ENCODE measurements around the gene CTAG1A.
"Not testable (repeated sequence)": the region's sequence is repeated elsewhere in the genome, so short reads cannot be mapped to it uniquely, and the experiment has no call there.

CTAG1A gene

DNA sequence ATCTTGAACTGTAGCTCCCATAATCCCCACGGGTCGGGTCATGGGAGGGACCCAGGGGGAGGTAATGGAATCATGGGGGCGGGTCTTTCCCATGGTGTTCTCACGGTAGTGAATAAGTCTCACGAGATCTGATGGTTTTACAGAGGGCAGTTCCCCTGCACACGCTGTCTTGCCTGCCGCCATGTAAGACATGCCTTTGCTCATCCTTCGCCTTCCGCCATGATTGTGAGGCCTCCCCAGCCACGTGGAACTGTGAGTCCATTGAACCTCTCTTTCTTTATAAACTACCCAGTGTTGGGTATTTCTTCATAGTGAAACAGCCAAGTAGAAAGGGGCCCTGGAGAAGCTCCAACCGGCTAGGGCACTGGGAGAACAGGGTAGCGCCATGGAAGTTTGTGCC lies 12.3 kb downstream of the CTAG1A start:
- Mint-ChIP-seq H3K27ac (no peak overlapping the region), H3K36me3 (no peaks in the 10 kb centered on the region), H3K4me1 (ENCODE audit: low read depth) (peaks cover 8% of the 10 kb centered on the region), H3K4me3 (no peak overlapping the region), H3K9me3 (ENCODE audit: low read depth) (no peaks in the 10 kb centered on the region), H3K27me3 (no peaks in the 10 kb centered on the region)

DNA sequence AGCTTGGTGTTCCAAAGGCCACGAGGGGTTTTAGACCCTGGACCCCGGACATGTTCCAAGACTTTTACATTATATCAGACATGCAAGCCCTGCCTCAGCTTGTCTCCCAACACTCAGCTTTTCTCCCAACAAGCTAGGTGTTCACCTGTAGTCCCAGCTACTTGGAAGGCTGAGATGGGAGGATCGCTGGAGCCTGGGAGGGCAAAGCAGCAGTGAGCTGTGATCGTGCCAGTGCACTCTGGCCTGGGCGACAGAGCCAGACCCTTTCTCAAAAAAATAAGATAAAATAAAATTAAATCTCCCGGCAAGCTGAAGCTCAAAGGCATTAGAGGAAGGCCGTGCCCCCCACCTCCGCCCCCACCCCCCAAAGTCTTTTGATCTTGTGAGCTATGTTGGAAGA lies 13.7 kb downstream of the CTAG1A start:
- H3K4me1 Mint-ChIP-seq (ENCODE audit: low read depth) = peaks cover 8% of the 10 kb centered on the region
- H3K27me3 Mint-ChIP-seq = no peaks in the 10 kb centered on the region
- no peak overlapping the region for H3K4me3 Mint-ChIP-seq
- no peaks in the 10 kb centered on the region for H3K36me3 Mint-ChIP-seq
- no peak overlapping the region for H3K27ac Mint-ChIP-seq
- no peaks in the 10 kb centered on the region for H3K9me3 Mint-ChIP-seq (ENCODE audit: low read depth)

DNA sequence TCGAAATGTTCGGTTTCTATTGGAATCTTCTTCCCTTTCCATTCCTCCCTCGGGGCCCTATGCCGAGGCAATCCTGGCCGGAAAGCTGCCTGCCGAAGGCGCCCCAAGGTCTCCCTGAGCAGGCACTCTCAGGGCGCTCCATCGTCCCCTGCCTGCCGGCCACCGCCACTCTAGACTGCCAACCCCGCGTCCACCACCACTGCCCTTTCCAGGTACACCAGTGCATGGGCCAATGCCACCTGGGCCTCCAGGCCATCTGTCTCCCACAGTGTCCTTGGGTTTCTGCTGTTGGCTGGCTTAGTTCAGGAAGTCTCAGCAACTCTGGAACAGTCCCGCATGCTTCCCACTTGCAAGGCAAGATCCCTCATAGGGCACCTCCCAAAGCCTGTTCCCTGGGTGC lies 14.6 kb downstream of the CTAG1A start:
- H3K9me3 Mint-ChIP-seq (ENCODE audit: low read depth) = no peaks in the 10 kb centered on the region
- H3K4me1 Mint-ChIP-seq (ENCODE audit: low read depth) = peaks cover 8% of the 10 kb centered on the region
- H3K36me3 Mint-ChIP-seq = no peaks in the 10 kb centered on the region
- H3K4me3 Mint-ChIP-seq = no peak overlapping the region
- H3K27ac Mint-ChIP-seq = no peak overlapping the region
- no peaks in the 10 kb centered on the region for H3K27me3 Mint-ChIP-seq

DNA sequence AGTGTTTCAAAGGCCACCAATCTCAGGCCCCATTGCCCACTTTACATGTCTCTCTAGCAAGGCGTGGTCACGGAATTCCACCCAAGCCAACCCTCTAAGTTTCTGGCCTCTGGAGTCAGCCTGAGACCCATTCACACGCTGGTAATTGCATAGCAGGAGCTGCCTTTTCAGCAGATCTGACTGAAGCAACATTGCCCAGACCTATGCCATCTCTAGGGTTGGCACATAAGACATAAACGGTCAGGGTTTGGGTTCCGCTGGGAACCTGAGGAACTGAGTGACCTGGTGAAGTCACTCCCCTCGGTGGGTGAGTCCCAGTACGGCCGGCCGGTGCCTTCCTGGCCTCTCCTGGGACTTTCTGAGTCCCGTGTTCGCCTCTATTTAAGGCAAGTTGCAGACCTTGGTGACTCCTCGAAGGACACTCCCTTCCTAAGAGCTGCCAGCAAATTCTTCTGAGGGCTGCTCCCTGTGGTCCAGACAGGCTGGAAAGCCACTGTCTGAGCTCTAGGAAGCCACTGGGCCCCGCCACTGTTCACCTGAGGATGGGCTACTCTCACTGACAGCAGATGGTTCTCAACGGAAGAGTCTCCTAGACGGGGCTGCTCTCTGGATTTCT lies 15.9 kb downstream of the CTAG1A start:
- H3K27ac Mint-ChIP-seq = no peak overlapping the region
- H3K36me3 Mint-ChIP-seq = no peaks in the 10 kb centered on the region
- no peak overlapping the region for H3K4me3 Mint-ChIP-seq
- no peaks in the 10 kb centered on the region for H3K9me3 Mint-ChIP-seq (ENCODE audit: low read depth)
- peaks cover 7% of the 10 kb centered on the region for H3K4me1 Mint-ChIP-seq (ENCODE audit: low read depth)
- H3K27me3 Mint-ChIP-seq = no peaks in the 10 kb centered on the region

DNA sequence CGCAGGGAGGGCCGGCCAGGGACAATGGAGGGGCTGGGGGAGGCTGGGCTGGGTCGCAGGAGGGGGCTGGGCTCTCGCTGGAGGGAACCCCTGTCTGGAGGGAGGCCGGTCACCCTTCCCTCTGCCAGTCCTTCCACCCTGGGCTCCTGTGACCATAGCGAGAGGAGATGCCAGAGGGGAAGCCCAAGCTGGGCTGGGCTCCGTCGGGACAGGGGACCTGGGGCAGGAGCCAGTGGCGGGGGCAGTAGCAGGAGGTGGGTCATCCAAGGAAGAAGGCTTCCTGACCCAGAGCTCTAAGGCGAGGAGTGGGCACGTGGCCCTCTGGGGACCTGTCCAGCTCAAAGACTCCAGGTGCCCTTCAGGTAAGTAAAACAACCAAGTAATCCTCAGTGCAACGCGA lies 17.3 kb downstream of the CTAG1A start:
- Mint-ChIP-seq H3K9me3 (ENCODE audit: low read depth) (no peaks in the 10 kb centered on the region), H3K4me1 (ENCODE audit: low read depth) (peaks cover 10% of the 10 kb centered on the region), H3K36me3 (no peaks in the 10 kb centered on the region), H3K27ac (no peak overlapping the region), H3K4me3 (no peak overlapping the region), H3K27me3 (no peaks in the 10 kb centered on the region)

DNA sequence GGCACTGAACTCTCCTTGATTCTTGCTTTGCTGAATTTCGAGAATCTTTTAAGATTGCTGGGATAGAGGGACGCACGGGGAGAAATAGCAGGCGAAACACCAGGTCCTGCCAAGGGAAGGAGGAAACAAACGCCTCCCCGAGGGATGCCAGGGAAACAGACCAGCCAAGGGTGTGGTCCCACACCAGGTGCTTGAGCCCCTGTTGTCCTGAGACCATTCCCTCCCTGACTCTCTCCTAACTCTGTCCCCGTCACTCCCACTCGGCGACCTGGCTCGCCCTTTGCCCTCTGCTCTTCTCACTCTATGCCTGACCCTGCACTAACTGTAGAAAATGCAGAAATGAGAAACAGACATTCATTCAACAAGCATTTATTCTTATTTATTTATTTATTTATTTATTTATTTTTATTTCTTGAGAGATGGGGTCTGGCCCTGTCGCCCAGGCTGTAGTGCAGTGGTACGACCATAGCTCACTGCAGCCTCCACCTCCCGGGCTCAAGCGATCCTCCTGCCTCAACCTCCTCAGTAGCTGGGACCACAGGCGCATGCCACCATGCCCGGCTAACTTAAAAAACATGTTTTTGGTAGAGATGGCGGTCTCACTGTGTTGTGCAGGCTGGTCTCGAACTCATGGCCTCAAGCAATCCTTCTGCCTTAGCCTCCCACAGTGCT lies 18.0 kb downstream of the CTAG1A start:
- Mint-ChIP-seq H3K4me1 (ENCODE audit: low read depth) (peaks cover 10% of the 10 kb centered on the region), H3K36me3 (no peaks in the 10 kb centered on the region), H3K9me3 (ENCODE audit: low read depth) (no peaks in the 10 kb centered on the region), H3K27me3 (no peaks in the 10 kb centered on the region), H3K4me3 (no peak overlapping the region), H3K27ac (no peak overlapping the region)

DNA sequence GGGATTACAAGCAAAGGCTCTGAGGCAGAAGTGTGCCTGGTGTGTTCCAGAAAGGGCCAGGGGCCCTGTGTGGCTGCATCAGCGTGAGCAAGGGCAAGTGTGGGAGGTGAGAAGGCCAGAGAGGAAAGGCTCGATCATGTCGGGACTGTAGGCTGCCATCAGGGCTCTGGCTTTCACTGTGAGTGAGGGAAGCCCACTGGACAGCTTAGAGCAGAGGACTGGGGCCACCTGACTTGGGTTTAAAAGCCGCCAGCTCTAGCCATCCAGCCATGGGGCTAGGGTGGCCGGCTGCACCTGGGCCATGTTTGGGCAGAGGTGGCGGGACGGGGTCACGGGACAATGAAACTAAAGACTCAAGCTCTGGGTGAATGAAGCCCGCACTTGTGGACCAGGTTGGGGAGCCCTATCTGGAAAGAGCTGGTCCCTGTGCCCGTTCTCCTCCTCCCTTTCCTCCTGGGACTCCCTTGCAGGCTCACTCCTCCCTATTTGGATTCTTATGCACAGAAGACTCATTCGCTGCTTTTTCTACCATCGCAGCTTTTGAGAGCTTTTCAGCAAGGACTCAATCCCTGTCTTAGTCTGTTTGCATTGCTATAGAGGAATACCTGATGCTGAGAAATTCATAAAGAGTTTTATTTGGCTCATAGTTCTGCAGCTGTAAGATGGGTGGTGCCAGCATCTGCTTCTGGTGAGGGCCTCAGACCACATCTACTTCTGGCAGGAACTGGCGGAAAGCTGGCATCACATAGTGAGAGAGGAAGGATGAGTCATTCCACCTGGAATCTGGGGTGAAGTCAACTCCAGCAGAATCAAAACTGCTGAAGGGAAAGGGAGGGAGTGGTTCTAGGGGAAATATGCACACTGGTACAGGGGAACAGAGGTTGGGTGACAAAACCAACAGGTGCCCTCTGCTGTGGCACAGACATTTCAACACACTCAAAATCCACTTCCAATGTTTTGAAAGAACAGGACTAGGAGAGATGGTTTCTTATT lies 18.8 kb downstream of the CTAG1A start:
- H3K27me3 Mint-ChIP-seq = no peaks in the 10 kb centered on the region
- H3K36me3 Mint-ChIP-seq = no peaks in the 10 kb centered on the region
- H3K9me3 Mint-ChIP-seq (ENCODE audit: low read depth) = no peaks in the 10 kb centered on the region
- H3K4me1 Mint-ChIP-seq (ENCODE audit: low read depth) = peaks cover 10% of the 10 kb centered on the region
- no peak overlapping the region for H3K27ac Mint-ChIP-seq
- no peak overlapping the region for H3K4me3 Mint-ChIP-seq

DNA sequence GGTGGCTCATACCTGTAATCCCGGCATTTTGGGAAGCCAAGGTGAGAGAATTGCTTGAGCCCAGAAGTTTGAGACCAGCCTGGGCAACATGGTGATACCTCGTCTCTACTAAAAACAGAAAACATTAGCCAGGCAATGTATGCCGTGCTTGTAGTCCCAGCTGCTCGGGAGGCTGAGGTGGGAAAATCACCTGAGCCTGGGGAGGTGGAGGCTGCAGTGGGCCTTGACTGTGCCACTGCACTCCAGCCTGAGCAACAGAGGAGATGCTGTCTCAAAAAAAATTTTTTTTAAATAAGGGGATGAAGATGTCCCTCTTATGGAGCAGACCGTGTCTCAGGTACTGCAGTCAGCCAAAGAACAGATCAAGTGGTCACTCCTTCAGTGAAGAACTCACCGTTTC lies 20.6 kb downstream of the CTAG1A start:
- no peak overlapping the region for H3K27ac Mint-ChIP-seq
- H3K27me3 Mint-ChIP-seq = no peaks in the 10 kb centered on the region
- H3K4me3 Mint-ChIP-seq = no peak overlapping the region
- peaks cover 6% of the 10 kb centered on the region for H3K4me1 Mint-ChIP-seq (ENCODE audit: low read depth)
- no peaks in the 10 kb centered on the region for H3K36me3 Mint-ChIP-seq
- H3K9me3 Mint-ChIP-seq (ENCODE audit: low read depth) = no peaks in the 10 kb centered on the region

DNA sequence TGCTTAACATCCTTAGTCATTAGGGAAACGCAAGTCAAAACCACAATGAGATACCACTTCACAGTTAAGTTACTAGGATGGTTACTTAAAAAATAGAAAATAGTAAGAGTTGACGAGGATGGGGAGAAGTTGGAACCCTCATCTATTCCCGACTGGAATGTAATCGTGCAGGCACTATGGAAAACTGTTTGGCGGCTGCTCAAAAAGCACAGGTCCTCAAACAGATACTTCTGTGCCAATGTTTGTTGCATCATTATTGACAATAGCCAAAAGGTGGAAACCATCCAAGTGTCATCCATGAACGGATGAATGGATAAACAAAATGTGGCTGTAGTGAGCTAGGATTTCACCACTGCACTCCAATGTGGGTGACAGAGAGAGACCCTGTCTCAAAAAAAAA lies 22.4 kb downstream of the CTAG1A start:
- H3K36me3 Mint-ChIP-seq = no peaks in the 10 kb centered on the region
- no peaks in the 10 kb centered on the region for H3K27me3 Mint-ChIP-seq
- H3K9me3 Mint-ChIP-seq (ENCODE audit: low read depth) = no peaks in the 10 kb centered on the region
- no peak overlapping the region for H3K4me3 Mint-ChIP-seq
- H3K27ac Mint-ChIP-seq = no peak overlapping the region
- H3K4me1 Mint-ChIP-seq (ENCODE audit: low read depth) = peaks cover 6% of the 10 kb centered on the region

DNA sequence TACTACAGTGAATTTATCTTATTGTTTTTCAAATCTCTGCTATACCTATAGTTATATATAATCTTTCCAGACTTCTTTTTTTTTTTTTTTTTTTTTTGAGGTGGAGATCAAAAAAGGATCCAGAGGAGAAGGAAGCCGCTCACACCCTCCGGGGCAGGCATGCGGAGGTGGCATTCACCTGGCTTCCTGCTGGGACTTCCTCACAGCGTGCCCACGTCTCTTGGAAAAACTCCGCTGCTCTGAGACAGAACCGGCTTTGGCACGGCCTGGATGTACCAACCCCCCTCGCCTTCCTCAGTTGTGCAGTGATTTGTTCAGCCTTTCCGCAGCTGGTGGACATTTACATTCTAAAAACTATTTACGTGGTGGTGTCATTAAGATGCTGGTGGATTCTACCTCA lies 23.0 kb downstream of the CTAG1A start:
- H3K27me3 Mint-ChIP-seq, H3K27ac Mint-ChIP-seq, H3K36me3 Mint-ChIP-seq: not testable (repeated sequence)

DNA sequence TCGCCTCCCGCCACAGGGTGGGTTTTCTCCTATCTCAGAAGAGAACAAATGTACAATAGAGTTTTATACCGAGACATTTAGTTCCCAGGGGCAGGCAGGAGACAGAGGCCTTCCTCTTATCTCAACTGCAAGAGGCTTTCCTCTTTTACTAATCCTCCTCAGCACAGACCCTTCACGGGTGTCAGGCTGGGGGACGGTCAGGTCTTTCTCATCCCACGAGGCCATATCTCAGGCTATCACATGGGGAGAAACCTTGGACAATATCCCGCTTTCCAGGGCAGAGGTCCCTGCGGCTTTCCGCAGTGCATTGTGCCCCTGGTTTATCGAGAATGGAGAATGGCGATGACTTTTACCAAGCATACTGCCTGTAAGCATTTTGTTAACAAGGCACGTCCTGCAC lies 23.9 kb downstream of the CTAG1A start:
- H3K9me3 Mint-ChIP-seq (ENCODE audit: low read depth); H3K4me3 Mint-ChIP-seq; H3K27ac Mint-ChIP-seq; H3K36me3 Mint-ChIP-seq; H3K4me1 Mint-ChIP-seq (ENCODE audit: low read depth); H3K27me3 Mint-ChIP-seq: not testable (repeated sequence)

More for the DNA sequence above, 23.0 kb downstream of the CTAG1A start:
- H3K9me3 Mint-ChIP-seq (ENCODE audit: low read depth); H3K4me1 Mint-ChIP-seq (ENCODE audit: low read depth); H3K4me3 Mint-ChIP-seq: not testable (repeated sequence)

DNA sequence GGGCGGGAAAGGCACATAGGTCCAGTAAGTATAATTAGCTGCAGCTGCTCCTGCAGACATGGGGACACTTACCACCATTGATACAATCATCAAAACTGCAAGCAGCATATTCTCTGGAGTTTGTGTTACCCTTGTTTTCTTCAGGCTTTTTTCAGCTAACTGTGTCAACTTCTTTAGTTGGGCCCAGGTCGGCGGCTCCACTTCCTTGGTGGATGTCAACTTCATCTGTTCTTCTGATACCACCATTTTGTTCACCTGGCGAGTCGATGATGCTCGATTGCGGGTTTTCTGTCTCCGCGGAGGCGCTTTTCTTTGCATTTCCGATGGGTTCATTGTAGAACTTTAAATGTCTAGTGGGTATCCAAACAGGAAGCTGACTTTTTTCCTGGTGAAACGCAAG lies 26.2 kb downstream of the CTAG1A start:
- not testable (repeated sequence) for H3K36me3 Mint-ChIP-seq; H3K27me3 Mint-ChIP-seq; H3K4me1 Mint-ChIP-seq (ENCODE audit: low read depth); H3K4me3 Mint-ChIP-seq; H3K9me3 Mint-ChIP-seq (ENCODE audit: low read depth); H3K27ac Mint-ChIP-seq

DNA sequence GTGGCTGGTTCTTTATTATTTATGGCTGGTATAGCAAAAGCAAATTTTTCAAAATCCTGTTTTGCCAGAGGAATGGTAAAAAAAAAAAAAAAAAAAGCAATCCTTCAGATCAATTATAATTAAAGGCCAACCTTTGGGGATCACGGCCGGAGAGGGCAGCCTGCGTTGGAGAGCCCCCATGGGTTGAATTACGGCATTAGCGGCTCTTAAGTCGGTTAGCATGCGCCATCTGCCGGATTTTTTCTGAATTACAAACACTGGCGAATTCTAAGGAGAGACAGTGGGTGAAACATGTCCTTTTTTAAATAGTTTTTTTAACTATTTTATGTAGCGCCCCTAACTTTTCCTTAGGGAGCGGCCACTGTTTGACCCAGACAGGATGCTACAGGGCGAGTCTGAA lies 28.7 kb downstream of the CTAG1A start:
- not testable (repeated sequence) for H3K4me3 Mint-ChIP-seq; H3K36me3 Mint-ChIP-seq; H3K27ac Mint-ChIP-seq; H3K9me3 Mint-ChIP-seq (ENCODE audit: low read depth); H3K27me3 Mint-ChIP-seq; H3K4me1 Mint-ChIP-seq (ENCODE audit: low read depth)

DNA sequence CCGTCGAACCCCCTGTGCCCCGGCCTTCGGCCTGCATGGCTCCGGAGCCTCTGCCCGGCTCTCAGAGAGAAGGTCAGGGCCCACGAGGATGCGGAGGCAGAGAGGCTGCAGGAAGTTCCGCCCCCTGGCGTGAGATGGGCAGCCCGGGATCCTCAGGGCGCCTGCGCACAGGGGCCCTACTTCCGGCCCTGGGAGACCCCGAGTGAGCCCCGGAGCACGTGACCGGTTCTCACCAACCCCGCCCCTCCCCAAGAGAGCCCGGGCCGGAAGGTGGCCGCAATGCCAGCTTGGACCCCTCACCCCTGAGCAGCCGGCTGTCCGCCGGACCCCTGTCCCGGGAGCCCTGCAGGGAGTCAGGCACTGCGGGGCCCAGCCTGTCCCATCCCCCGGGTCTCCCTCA lies 34.2 kb downstream of the CTAG1A start, which contains the start of gene CTAG1B:
CTAG1B (minus strand) TSS at position 101 of the 400 bp plus-strand sequence; CDS start at position 37, 64 bp downstream.
- not testable (repeated sequence) for H3K36me3 Mint-ChIP-seq; H3K27ac Mint-ChIP-seq; H3K9me3 Mint-ChIP-seq (ENCODE audit: low read depth); H3K27me3 Mint-ChIP-seq; H3K4me1 Mint-ChIP-seq (ENCODE audit: low read depth); H3K4me3 Mint-ChIP-seq

DNA sequence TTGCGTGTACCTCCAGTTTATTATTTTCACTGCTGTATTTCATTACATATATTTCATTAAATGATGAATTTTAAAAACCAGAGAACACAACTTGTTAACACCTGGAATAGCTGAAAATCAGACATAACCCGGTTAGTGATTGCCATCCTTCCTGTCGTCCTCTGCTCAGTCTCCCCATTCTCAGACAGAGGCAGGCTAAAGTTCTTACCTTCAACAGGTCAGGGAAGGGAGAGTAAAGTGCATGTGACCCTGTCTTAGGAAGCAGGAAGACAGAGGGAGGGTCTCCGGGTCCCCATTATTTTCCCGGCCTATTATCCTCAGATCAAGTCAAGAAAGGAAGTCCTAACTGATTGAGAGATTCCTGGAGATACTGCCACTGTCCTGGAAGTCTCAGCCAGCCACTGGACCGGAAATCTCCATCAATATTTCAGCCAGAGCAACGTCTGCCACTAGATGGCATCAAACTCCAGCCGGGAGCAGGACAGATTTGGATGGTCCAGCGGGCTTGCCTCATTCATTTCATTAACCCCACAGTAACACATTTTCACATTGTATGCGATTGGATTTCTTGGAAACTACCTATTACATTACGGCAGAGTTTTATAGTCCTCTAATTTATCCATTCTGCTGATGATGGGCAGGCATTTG lies 36.0 kb downstream of the CTAG1A start:
- not testable (repeated sequence) for H3K36me3 Mint-ChIP-seq; H3K4me1 Mint-ChIP-seq (ENCODE audit: low read depth); H3K4me3 Mint-ChIP-seq; H3K9me3 Mint-ChIP-seq (ENCODE audit: low read depth); H3K27ac Mint-ChIP-seq; H3K27me3 Mint-ChIP-seq
